ENCODE results near the gene PILRB.

- TF ChIP-seq CTCF (conservative IDR thresholded peaks at IDR 0.05; ENCODE audit: low read depth, low read length) (no peak), EZH2 (IDR thresholded peaks at IDR 0.05; ENCODE audit: low read length, unreplicated experiment) (no peak), EZH2phosphoT487 (IDR thresholded peaks at IDR 0.05; ENCODE audit: borderline replicate concordance, low read length) (no peak)
These were observed 18.1 kb downstream of the PILRB start for GRCh38 chr7:100376066-100376465.

Data from PC-3 (cell line).